GM12801 (cell line): ENCODE results near the gene PCDHGA1.

Experiments used
- CTCF ChIP-seq: IDR thresholded peaks from one replicate; pipeline ENCODE4 v1.5.1; 2011; ENCODE audit warnings: control low read depth; ENCODE audit not compliant: insufficient read length; ENCODE audit errors: extremely low read depth

Gene PCDHGA1

GRCh38 chr5:141343242-141343952 is 13.1 kb downstream of the PCDHGA1 start, which contains the start of gene PCDHGA3:
Gene PCDHGA3, plus strand, starts transcription at chr5:141343829. Its CDS starts 205 bp downstream, at chr5:141344034.
- TF ChIP-seq CTCF: no peak

DNA sequence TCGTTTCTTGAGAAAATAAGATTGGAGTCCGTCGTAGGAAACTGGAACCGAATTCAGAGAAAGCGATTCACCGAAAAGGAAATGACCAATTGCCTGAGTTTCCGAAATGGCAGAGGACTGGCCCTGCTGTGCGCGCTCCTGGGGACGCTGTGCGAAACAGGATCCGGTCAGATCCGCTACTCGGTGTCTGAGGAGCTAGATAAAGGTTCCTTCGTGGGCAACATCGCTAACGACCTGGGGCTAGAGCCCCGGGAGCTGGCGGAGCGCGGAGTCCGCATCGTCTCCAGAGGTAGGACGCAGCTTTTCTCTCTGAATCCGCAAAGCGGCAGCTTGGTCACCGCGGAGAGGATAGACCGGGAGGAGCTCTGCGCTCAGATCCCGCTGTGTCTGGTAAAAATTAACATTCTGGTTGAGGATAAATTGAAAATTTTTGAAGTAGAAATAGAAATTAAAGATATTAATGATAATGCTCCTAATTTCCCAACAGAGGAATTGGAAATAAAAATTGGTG is 13.7 kb downstream of the PCDHGA1 start:
- no peak for TF ChIP-seq CTCF

DNA sequence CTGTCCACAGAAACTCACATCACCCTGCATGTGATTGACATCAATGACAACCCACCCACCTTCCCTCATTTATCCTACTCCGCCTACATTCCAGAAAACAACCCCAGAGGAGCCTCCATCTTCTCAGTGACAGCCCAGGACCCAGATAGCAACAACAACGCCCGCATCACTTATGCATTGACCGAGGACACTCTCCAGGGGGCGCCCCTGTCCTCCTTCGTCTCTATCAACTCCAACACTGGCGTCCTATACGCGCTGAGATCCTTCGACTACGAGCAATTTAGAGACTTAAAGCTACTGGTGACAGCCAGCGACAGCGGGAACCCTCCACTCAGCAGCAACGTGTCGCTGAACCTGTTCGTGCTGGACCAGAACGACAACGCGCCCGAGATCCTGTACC is 15.0 kb downstream of the PCDHGA1 start:
- no peak for TF ChIP-seq CTCF

DNA sequence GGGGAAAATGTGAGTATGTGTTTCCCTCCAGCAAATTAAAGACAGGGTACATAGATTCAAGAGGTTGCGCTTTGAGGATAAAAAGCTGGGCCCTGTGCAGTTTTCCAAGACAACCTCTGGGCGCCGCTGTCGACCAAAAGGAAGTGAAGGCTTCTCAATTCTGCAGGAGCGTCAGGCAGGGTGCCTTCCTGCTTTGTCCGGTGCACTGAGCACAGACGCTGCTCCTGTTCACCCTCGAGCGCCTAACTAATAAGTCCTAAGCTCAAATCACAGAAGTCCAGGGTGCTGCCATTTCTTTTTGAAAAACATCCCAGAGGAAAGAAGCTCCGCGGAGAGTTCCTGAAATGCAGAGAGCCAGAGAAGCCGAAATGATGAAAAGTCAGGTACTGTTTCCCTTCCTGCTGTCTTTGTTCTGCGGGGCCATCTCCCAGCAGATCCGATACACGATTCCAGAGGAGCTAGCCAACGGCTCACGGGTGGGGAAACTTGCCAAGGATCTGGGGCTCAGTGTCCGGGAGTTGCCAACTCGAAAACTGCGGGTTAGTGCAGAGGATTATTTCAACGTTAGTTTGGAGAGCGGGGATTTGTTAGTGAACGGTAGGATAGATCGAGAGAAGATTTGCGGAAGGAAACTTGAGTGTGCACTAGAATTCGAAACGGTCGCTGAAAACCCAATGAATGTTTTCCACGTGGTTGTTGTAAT is 19.8 kb downstream of the PCDHGA1 start, which contains the start of gene PCDHGB1:
Gene PCDHGB1, plus strand, starts transcription at position 183 of the 703 bp plus-strand sequence. Its CDS starts 162 bp downstream, at position 345.
- TF ChIP-seq CTCF: no peak

DNA sequence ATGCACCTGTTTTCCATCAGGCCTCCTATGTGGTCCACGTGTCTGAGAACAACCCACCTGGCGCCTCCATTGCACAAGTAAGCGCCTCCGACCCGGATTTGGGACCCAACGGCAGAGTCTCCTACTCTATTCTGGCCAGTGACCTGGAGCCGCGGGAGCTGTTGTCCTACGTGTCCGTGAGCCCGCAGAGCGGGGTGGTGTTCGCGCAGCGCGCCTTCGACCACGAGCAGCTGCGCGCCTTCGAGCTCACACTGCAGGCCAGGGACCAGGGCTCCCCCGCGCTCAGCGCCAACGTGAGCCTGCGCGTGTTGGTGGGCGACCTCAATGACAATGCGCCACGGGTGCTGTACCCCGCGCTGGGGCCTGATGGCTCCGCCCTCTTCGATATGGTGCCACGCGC is 21.3 kb downstream of the PCDHGA1 start:
- TF ChIP-seq CTCF: no peak

DNA sequence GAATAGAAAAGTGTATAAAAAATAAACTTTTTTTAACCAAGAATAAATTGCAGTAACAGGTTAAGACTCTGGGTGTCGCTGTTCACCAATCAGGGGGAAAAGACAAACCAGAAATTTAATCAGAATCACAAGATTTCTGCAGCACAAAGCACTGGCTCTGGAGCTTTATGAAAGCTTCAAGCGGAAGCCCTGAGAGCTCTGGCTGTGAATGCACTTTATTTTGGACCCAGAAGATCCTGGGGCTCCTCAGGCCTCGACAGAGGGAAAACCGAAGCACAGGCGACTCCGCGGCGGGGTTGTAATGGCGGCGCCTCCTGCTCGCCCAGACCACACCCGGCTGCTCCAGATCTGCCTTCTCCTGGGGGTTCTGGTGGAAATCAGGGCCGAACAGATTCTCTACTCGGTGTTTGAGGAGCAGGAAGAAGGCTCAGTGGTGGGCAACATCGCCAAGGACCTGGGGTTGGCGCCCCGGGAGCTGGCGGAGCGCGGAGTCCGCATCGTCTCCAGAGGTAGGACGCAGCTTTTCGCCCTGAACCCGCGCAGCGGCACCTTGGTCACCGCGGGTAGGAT is 24.7 kb downstream of the PCDHGA1 start, which contains the start of gene PCDHGA4:
Gene PCDHGA4, plus strand, starts transcription at position 122 of the 570 bp plus-strand sequence. Its CDS starts 87 bp downstream, at position 209.
- TF ChIP-seq CTCF: no peak

DNA sequence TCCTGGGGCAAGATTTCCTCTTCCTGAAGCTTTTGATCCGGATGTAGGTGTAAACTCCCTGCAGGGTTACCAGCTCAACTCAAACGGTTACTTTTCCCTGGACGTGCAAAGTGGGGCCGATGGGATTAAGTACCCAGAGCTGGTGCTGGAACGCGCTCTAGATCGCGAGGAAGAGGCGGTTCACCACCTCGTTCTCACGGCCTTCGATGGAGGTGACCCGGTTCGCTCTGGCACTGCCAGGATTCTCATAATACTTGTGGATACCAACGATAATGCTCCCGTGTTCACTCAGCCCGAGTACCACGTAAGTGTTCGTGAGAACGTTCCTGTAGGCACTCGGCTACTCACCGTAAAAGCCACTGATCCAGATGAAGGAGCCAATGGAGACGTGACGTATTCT is 25.3 kb downstream of the PCDHGA1 start:
- no peak for TF ChIP-seq CTCF
